Smooth muscle cell of the coronary artery (primary cell): ENCODE results near the gene AURKB. TPM values are rescaled to one million over a fixed set of nuclear protein-coding genes. Genes with fewer than 3 reads are reported as not detected.

Experiments used
- total RNA-seq: library from RNA; depleted of rRNA; stranded (reverse); fragments of >200 nt; gene quantifications from 2 replicates; pipeline ENCODE4 v1.2.3, GENCODE V29; 2014; ENCODE audit warnings: low replicate concordance

The AURKB gene
- total RNA-seq: 2.2 and 8.6 TPM in 2 replicates

DNA sequence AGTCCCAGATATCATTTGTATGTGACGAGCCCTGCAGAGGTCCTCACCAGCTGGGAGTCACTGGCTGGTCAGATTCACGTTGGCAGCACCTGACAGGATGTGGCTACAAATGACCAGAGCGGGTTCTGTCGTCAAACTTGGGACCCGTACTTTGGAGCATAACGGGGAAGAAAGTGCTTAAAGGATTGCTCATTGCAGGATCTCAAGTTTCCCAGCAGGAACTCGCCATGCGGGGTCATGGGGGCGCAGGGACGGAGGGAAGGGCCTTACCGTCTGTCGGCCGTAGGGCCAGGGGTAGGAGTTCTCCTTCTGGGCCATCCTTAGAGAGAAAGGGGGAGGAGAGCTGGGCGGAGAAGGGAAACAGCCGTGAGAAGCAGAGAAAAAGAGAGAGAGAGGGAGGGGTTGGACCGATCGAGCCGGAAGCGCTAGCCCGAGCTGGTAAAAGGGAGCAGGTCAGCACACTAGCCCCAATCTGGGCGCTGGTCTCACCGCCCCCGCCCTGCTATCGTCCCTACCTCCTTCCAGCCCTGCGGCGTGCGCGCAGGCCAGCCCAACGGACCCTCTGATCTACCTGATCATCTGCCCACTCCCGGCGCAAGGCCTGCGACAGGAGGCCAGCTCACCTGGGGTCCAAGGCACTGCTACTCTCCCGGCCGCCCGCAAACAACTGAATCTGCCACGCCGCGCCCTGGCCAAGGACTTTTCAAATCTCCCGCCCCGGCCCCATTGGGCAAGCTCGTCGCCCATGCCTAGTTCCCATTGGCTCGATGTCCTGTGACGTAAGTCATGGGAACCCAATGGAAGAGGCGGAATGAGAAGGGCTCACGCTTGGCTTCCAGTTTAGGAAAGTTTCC lies at the start of gene AURKB:
TSS of gene AURKB (minus strand) at position 669 of the 854 bp plus-strand sequence. CDS start at position 318, 351 bp downstream.

DNA sequence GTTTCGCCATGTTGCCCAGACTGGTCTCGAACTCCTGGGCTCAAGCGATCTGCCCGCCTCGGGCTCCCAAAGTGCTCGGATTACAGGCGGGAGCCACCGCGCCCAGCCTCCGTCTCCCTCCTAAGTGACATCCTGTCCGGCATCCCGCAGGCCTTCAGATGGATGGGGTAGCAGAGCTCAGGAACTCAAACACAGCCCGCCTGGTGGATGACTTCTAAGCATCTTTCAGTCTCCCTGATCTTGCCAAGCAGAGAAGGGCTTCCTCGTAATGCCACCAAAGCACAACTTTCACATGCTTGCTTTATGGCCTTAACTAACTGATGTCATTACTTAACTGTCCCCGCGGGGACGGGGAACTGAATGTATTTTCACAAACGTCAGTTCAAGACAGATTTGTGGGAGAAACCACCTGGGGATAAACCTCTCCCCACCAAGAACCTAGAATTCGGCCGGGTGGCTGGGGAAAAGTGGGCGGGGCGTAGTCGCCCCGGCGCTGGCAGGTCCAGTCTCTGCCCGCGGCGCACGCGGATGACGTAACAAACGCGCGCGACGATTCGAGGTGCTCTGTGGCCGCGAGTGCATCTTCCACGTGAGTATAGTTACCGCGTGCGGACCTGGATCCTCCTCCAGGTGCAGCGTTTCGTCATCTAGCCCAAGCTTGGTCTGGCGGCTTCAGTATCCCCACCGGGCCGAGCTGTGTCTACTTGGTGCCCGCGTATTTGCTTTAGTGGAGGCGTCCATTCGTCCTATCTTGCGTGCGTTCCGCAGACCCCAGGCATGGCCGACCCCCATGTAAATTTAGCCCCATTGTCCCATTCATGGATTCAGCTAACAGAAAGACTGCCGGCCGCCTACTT lies 38.6 kb upstream of the AURKB start, which contains the start of gene PFAS:
TSS of gene PFAS (plus strand) at position 539 of the 857 bp plus-strand sequence. CDS start 4,649 bp downstream, outside the sequence.

DNA sequence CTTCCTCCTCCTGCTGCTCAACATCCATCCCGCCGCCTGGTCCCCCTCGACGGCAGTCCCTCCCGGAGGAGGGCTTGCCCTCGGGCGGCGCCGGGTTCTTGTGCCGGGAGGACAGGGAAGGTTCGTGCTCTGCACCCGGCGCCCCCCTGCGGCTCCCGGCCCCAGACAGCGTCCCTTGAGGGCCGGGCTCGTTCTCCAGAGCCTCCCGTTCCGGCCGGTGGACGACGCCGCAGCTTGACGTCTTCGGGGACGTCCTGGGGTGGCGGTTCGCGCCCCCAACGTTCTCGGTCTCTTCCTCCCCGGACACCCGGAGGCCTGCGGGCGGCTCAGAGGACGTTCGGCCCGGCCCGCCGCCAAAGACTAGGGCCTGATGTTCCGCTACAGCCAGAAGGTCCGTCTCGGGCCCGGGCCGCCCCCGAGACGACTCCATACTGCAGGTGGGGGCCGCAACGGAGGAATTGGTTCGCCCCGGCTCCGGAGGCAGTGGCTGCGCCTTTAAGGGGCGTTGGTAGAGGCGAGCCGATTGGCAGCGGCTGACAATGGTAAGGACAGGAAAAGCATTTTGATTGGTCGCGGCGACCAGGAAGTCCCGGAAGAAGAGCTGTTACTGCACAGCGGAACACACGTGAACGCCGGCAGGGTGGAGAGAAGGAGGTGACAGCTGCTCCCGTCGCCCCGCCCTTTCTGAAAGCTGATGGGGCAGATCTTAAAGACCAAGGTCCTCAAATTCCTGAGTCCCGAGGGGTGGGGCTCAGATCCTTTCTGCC lies 20.5 kb downstream of the AURKB start, which contains the start of gene BORCS6:
TSS of gene BORCS6 (minus strand) at position 470 of the 767 bp plus-strand sequence. CDS start at position 430, 40 bp downstream.

DNA sequence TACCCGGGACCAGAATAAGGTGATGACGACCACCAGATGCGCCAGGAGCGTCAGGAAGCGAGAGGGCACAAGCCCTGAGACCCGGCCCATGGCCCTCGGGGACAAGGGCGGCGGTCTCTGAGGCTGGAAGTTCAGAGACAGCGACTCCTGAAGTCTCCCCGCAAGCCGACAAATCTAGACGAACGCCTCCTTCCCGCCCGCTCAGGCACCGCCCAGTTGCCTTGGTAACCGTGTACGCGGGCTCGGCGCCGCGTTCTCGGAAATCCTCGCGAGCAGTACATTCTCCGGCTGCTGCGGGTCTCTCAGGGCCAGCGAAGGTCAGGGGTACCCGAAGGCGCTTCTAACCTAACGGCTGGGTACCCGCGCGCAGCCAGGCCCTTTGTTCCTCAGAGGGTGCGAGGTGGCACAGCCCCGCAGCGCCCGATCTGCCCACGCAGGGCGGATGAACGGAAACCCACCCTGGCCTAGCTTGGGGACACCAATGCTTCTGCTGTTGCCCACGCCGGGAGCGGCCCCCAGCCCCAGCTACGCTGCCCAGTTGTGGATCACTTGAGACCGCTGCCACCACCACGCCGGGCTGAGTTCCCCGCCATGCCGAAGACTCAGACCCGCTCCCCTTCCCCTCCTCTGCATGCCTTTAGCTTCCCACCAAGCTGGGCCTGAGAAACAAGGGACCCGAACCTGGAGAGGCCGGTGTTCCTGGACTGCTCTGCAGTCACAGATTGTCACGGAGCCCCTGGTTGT lies 34.0 kb downstream of the AURKB start, which contains the start of gene TMEM107:
TSS of gene TMEM107 (minus strand) at position 184 of the 744 bp plus-strand sequence. CDS start at position 90, 94 bp downstream.

DNA sequence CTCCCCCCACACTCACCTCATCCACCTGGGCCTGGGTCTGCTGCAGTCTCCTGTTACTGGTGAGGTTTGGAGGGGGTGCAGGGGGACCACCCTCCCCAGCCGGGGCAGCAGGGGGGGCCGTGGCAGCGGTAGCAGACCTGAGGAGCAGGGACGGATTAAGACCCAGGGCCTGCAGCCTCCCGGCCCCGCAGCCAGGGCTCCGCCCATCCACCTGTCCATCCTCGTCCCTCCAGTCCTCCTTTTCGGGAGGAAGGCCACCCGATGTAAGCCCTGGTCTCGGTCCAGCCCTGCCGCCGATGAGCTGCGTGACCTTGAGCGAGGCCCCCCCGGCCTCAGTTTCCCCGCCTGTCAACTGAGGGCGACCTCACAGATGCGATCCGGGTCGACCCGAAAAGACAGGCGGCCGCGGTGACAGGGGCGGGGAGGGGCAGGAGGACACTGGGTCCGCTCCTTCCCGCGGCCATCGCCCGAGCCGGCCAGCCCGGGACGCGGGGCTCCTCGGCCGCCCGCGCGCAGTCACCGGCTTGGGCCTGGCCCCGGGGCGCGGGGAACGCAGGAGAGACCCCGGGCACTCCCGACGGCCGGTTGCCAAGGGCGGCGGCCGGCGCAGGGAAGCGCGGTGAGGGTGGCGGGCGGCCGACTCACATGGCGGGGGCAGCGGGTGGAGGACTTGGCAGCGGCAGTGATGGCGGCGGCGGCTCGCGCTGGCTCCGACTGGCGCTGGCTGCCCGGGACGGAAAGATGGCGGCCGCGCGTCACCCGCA lies 48.0 kb downstream of the AURKB start, which contains the start of gene VAMP2:
TSS of gene VAMP2 (minus strand) at position 716 of the 764 bp plus-strand sequence. CDS start at position 647, 69 bp downstream.

Other genes starting within 250 kb of the AURKB start
- not detected in 2 replicates for gene GUCY2D, start 208.0 kb downstream of the AURKB start, total RNA-seq
- gene ALOX15B, start 171.5 kb downstream of the AURKB start, total RNA-seq: 0.12 TPM in 1 of 2 replicates, not detected in the other
- gene ALOX12B, start 122.9 kb downstream of the AURKB start, total RNA-seq: not detected in 2 replicates
- gene ALOXE3, start 92.1 kb downstream of the AURKB start, total RNA-seq: not detected in 2 replicates
- gene HES7, start 86.5 kb downstream of the AURKB start, total RNA-seq: not detected in 2 replicates
- gene PER1, start 58.2 kb downstream of the AURKB start, total RNA-seq: 2.5 and 4.8 TPM in 2 replicates
- 1.9 and 4.6 TPM in 2 replicates for gene VAMP2, start 47.6 kb downstream of the AURKB start, total RNA-seq
- 19.0 and 38.0 TPM in 2 replicates for gene TMEM107, start 34.2 kb downstream of the AURKB start, total RNA-seq
- gene BORCS6, start 20.4 kb downstream of the AURKB start, total RNA-seq: 4.2 and 6.9 TPM in 2 replicates
- gene CTC1, start 37.5 kb upstream of the AURKB start, total RNA-seq: 2.0 and 2.3 TPM in 2 replicates
- 6.9 and 14.6 TPM in 2 replicates for gene PFAS, start 38.7 kb upstream of the AURKB start, total RNA-seq
- gene RANGRF, start 78.1 kb upstream of the AURKB start, total RNA-seq: 4.1 and 11.0 TPM in 2 replicates
- under 0.01 and 0.75 TPM in 2 replicates for gene SLC25A35, start 84.8 kb upstream of the AURKB start, total RNA-seq
- gene ARHGEF15, start 99.7 kb upstream of the AURKB start, total RNA-seq: under 0.01 and 0.70 TPM in 2 replicates
- gene ODF4, start 129.3 kb upstream of the AURKB start, total RNA-seq: not detected in 2 replicates
- gene RPL26, start 172.6 kb upstream of the AURKB start, total RNA-seq: 3,762 and 6,095 TPM in 2 replicates
- not detected in 2 replicates for gene RNF222, start 187.3 kb upstream of the AURKB start, total RNA-seq
- gene NDEL1, start 225.3 kb upstream of the AURKB start, total RNA-seq: 34.8 and 49.5 TPM in 2 replicates